GM12892 (cell line): ENCODE results near the gene SEMA3F.
"Not testable (repeated sequence)": the region's sequence is repeated elsewhere in the genome, so short reads cannot be mapped to it uniquely, and the experiment has no call there.

Source experiments
- DNase-seq: peaks from one replicate; pipeline ENCODE4 v3.0.0; 2011; ENCODE audit not compliant: insufficient read length
- FAIRE-seq: peaks from 2 replicates; lab custom pipeline; 2011; peaks lifted over from hg19 to GRCh38; lab: Jason Lieb, UNC
- POLR2A ChIP-seq: IDR thresholded peaks from 2 replicates; pipeline ENCODE4 v1.6.1; 2011; ENCODE audit warnings: low read depth, low read length, control low read depth
- POLR2AphosphoS5 ChIP-seq: IDR thresholded peaks from 2 replicates; pipeline ENCODE4 v1.6.1; 2011; ENCODE audit warnings: low read depth, low read length, control low read depth
- TAF1 ChIP-seq: IDR thresholded peaks from 2 replicates; pipeline ENCODE4 v1.6.1; 2011; ENCODE audit warnings: low read depth, mild to moderate bottlenecking, control low read depth, low read length, borderline replicate concordance

SEMA3F gene

DNA sequence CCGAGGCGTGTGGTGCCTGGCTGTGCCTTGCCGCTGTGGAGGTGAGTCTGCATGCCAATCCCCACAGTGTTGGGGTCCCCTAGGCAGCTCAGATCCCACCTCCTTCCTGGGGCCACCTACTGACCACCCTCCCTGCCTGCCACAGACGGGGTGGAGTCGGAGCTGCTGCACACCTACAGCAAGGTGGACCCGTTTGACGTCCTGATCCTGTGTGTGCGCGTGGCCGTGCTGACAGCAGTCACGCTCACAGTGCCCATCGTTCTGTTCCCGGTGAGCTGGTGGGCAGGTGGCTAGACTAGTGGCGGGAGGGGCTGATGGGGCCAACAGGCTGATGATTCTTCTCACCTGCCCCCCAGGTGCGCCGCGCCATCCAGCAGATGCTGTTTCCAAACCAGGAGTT is 63.3 kb downstream of the SEMA3F start:
- DNase-seq (no peak), FAIRE-seq (no peak)
- TF ChIP-seq POLR2A (no peak), TAF1 (no peak), POLR2AphosphoS5 (no peak)

DNA sequence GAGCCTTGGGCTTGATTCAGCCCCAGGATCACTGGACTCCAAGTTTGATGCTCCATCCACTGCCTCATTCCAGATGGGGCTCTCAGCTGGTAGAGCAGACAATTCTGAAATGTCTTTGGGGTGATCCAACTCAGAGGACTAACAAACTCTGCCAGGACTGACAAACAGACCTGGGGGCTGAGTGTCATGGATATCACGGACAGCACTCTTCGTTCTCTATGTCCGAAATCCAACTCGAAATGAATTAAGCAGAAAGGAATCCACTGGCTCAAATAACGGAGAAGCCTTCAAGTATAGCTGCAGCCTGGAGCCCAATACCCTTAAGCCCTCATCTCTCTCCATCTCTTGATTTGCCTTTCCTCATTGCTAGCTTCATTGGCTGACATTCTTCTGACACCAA is 64.2 kb downstream of the SEMA3F start:
- no peak for TF ChIP-seq POLR2A
- no peak for TF ChIP-seq TAF1
- TF ChIP-seq POLR2AphosphoS5, result no peak
- FAIRE-seq, result no peak

DNA sequence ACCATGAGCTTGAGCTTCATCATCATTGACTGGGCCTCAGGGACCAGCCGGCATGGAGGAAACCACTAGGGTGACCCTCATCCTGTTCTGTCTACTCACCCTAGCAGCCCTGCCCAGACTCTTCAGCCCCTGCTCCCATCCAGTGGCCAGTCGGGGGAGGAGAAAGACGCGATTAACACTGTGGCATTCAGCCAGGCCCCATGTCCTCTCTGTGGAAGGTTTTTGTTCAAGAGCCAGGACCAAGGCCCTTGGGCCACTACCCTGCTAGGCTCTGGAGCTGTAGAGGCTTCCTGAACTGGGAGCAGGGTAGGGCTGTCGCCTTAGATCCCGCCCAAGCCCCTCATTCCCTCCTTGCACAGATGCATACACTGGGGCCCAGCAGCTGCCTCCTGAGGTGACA is 65.0 kb downstream of the SEMA3F start:
- TF ChIP-seq TAF1, result no peak
- no peak for TF ChIP-seq POLR2A
- no peak for TF ChIP-seq POLR2AphosphoS5
- DNase-seq (no peak), FAIRE-seq (no peak)

More for the DNA sequence above, 64.2 kb downstream of the SEMA3F start:
- DNase-seq, result no peak

- FAIRE-seq (no peak), DNase-seq (no peak)
- TF ChIP-seq POLR2A (no peak), TAF1 (no peak), POLR2AphosphoS5 (no peak)
Observed at GRCh38 chr3:50221051-50221410, 65.9 kb downstream of the SEMA3F start.

GRCh38 chr3:50221411-50222168 is 66.5 kb downstream of the SEMA3F start:
- no peak for FAIRE-seq
- no peak for DNase-seq
- no peak for TF ChIP-seq POLR2AphosphoS5
- TF ChIP-seq POLR2A, result no peak
- TF ChIP-seq TAF1, result no peak

DNA sequence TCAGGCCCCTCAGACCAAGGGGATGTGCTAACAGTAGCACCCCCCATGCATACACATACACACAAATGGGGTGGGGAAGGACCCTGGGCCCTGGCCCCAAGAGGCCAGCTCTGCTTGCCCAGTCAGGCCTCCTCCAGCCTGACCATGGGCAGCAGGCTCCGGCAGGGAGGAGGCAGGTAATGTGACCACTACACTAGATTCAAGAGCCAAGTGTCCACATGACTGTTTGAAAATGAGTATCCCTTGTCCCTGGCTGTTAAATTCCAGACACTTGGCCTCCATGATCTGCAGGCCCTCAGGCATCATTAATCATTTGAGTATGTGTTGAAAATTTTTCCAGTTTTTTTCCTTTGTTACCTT is 67.0 kb downstream of the SEMA3F start:
- no peak for FAIRE-seq
- TF ChIP-seq POLR2A (no peak), POLR2AphosphoS5 (no peak), TAF1 (no peak)
- no peak for DNase-seq

GRCh38 chr3:50224639-50225038 is 69.5 kb downstream of the SEMA3F start:
- TF ChIP-seq POLR2A (no peak), TAF1 (no peak), POLR2AphosphoS5 (no peak)
- FAIRE-seq (no peak), DNase-seq (no peak)

- no peak for FAIRE-seq
- DNase-seq, result no peak
- TF ChIP-seq POLR2AphosphoS5 (no peak), TAF1 (no peak), POLR2A (no peak)
Observed at GRCh38 chr3:50226888-50227389, 71.8 kb downstream of the SEMA3F start.

GRCh38 chr3:50227390-50228183 is 72.5 kb downstream of the SEMA3F start:
- FAIRE-seq (peak; percentile 93), DNase-seq (peak; percentile 99)
- 0 out of 2 replicates have a peak, but pooled peaks have one; percentile 25 for TF ChIP-seq TAF1
- TF ChIP-seq POLR2A, result peak; percentile 75
- no peak for TF ChIP-seq POLR2AphosphoS5

- FAIRE-seq, DNase-seq: not testable (repeated sequence)
Observed at GRCh38 chr3:50228184-50228763, 73.2 kb downstream of the SEMA3F start.

- TF ChIP-seq POLR2AphosphoS5 (no peak), POLR2A (no peak), TAF1 (no peak)
- no peak for FAIRE-seq
- DNase-seq, result no peak
Observed at GRCh38 chr3:50229490-50229889, 74.4 kb downstream of the SEMA3F start.

DNA sequence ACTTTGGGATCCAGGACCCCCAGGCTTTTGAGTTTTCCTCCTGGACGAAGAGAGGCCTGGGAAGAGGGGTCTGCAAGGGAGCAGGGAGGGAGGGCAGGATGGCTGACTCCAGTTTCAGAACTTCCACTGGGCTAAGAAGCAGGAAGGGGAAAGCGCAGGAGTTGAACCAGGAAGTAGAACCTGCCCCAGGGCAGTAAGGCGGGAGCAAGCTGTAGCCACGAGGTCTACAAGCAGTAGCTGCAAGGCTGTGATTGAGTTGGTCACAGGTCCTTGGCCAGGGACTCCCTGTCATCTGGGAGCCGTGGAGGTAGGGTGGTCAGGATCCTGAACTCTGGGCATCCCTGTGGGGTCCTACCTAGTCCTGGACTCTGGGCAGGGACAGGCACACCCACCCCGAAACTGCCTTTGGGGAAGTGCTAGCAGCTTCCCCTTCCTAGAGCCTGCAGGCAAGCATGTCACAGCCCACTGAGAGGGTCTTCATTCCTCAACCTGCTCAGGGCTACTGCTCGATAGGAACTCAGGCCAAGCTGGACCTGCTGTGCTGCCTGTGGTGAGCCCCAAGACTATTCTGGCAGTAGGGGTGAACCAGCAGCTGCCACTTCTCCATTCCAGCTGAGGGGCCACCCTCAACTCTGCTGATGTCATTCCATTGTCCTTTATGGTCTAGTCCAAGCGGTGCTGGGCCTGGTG is 75.1 kb downstream of the SEMA3F start:
- TF ChIP-seq POLR2A, result no peak
- no peak for TF ChIP-seq POLR2AphosphoS5
- no peak for TF ChIP-seq TAF1
- no peak for DNase-seq
- no peak for FAIRE-seq
